Fibroblast of skin of right biceps (primary cell): ENCODE measurements around the gene NPAS3.

Experiments
- DNase-seq: peaks from one replicate; pipeline ENCODE4 v3.0.0-alpha.2; 2013

NPAS3 gene

DNA sequence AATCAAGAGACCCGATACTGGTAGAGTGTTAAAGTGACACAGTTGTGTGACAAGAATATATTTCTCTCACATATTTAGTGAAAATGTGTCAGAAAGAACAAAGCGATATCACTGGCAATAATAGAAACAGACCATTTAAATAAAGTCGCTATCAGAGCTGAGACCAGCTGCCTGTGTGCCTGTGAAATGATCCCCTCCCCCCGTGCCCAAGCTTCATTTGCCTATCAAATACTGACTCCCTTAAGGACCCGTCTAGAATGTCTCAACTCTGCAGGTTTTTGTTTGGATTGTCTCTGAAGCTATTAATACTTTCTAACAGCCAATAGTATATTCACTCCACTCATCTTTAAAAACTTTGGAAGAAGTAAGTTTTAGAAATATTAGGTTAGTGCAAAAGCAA is 913.3 kb downstream of the NPAS3 start:
- DNase-seq, result no peak
